Muscle layer of colon (tissue), 2 donors: Measurements from ENCODE around the gene SSBP4.

ENCODE experiments used
- H3K27ac ChIP-seq: one replicate; pipeline ENCODE4 v1.7.0; 2013; ENCODE audit warnings: low read depth, mild to moderate bottlenecking, low read length, moderate library complexity
- H3K27me3 ChIP-seq, 2 donors: one replicate each; pipeline ENCODE4 v1.7.0; 2013; ENCODE audit warnings: low read length in 2 of 2, mild to moderate bottlenecking in 2 of 2; ENCODE audit not compliant: insufficient read depth in 2 of 2, control insufficient read depth in 1 of 2
- H3K36me3 ChIP-seq: one replicate; pipeline ENCODE4 v1.7.0; 2013; ENCODE audit warnings: mild to moderate bottlenecking, low read length; ENCODE audit not compliant: insufficient read depth
- H3K4me1 ChIP-seq: one replicate; pipeline ENCODE4 v1.7.0; 2013; ENCODE audit warnings: mild to moderate bottlenecking, low read length; ENCODE audit not compliant: insufficient read depth
- H3K4me3 ChIP-seq, 2 donors: one replicate each; pipeline ENCODE4 v1.7.0; 2013; ENCODE audit warnings: low read length in 2 of 2, low read depth in 1 of 2, mild to moderate bottlenecking in 1 of 2, moderate library complexity in 1 of 2
- H3K9ac ChIP-seq: one replicate; pipeline ENCODE4 v1.7.0; 2013; ENCODE audit warnings: low read length
- H3K9me3 ChIP-seq: one replicate; pipeline ENCODE4 v1.7.0; 2013; ENCODE audit warnings: mild to moderate bottlenecking, low read length
- donor health status: abdominal sarcoma.
- donor health status: Adenocarcinoma of cecum.

SSBP4 gene

DNA sequence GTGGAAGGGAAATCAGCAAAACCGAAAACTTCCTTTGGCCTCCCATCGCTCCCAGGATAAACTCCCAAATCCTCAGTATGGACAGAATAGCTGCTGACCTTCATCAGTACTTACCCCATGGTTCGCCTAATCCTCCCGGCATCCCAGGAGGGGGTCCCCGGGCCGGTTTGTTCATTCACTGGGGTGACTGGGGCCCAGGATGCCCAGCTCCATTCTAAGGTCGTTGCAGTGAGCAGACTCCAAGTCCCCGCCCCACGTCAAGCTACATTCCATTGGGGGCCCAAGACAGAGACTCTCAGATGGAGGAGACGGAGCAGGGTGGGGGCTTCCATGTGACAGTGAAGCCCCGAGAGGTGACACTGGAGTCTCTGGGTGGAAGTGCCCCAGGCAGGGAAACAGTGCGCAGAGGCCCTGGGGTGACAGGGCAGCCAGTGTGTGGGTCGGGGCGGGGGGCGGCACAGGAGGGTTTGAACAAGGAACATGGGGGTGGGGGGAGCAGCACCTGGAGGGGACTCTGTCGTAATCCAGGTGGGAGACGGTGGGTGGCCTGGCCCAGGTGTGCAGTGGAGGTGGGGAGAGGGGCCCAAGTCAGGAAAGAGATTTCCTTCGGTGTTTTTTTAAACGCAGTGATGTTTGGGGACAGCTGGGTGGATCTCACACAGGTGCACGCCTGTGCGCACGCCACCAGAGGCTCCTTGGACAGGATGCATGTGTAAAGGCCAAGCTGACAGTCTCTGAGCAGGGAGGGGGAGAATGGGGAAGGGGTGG lies 5.1 kb downstream of the SSBP4 start:
- Histone ChIP-seq H3K27me3 (no peaks in the 10 kb centered on the region), H3K27ac (no peak overlapping the region), H3K4me3 (no peak overlapping the region), H3K36me3 (no peaks in the 10 kb centered on the region), H3K9ac (no peak overlapping the region), H3K4me1 (peaks cover 23% of the 10 kb centered on the region), H3K9me3 (no peaks in the 10 kb centered on the region)

DNA sequence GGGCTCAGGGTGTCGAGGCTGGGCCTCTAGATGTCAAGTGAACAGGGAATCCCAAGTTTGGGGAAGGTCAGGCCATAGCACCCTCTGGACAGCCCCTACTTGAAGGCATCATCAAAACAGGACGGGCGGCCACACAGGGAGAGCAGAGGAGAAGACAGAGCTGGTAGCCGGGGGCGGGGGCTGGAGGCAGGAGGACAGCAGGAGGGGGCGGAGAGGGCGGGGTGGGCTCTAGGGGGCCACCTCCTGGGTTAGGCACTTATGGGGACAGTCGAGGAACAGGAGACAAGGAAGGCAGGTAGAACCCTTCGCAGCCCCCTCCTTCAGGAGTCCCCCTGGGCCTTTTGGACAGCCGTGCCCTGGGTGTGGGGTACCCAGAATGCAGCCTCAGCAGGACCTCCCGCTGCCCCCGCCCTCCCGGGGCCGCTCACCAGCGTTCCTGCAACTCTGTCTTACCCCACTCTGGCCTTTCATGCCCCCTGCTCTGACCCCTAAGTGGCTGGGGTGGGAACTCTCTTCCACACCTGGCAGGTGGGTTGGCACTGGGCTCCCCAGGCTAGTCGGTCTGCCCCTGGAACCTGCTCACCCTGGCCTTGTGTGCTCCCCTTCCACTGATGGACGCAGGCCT lies 5.8 kb downstream of the SSBP4 start:
- Histone ChIP-seq H3K27me3 (no peaks in the 10 kb centered on the region), H3K9ac (no peak overlapping the region), H3K27ac (peak overlapping the region; percentile 55), H3K9me3 (no peaks in the 10 kb centered on the region), H3K36me3 (no peaks in the 10 kb centered on the region), H3K4me1 (peaks cover 23% of the 10 kb centered on the region), H3K4me3 (no peak overlapping the region)

DNA sequence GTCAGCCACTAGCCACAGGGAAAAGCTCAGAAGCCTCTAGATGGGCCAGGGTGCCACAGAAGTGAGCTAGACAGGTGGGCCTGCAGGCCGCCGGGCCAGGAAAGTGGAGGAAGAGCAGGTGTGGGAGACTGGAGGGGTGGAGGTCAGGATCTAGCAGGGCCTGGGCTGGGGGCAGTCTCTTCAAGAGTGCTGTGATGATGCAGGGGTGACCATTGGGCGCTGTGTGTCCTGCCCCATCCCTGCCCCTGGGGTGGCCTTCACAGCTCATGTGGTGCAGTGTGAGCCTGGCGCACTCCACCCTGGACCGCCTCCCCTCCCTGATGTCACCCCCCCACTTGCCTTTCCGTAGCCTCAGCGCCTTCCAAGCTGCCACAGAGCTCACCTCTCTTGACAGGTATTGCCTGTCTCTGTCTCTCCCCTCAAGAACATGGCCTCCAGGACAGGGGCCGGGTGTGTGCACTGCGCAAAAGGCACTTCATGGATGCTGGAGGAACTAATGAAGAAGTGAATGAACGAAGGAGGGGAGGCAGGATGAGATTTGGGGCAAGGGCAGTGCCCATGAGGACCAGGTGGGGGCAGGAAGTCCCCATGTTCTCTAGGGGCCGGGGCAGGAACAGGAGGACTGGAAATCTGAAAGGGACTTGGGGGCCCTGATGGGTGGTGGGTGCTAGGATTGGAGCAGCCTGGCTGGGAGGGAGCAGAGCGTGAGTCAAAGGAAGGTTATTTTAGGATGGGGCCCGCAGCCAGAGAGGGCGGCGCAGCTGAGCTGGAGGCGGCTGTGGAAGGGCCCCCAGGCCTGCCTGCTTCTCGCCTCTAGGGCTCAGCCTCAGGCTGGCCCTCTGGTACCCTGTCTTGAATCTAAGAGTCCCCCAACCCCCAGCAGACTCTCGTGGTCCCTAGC lies 6.6 kb downstream of the SSBP4 start:
- Histone ChIP-seq H3K27me3 (no peaks in the 10 kb centered on the region), H3K4me3 (no peak overlapping the region), H3K36me3 (no peaks in the 10 kb centered on the region), H3K4me1 (peaks cover 22% of the 10 kb centered on the region), H3K27ac (peak overlapping the region; percentile 55), H3K9me3 (no peaks in the 10 kb centered on the region), H3K9ac (no peak overlapping the region)

DNA sequence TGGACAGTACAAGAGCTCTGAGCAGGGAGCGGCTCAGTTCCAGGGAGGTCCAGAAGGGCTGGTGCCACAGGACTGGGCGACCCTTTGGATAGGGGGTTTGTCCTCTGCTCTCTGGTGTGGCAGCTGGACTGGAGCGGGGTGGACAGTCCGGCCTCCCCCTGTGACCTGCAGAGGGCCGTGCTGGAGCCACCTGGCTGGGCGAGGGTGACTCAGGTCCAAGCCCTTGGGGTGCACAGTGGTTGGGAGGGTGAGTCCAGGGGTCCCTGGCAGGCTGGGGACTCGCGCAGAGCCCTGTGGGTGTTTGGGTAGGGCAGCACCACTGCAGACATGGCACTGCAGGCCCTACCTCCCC lies 7.2 kb downstream of the SSBP4 start:
- Histone ChIP-seq H3K9me3 (no peaks in the 10 kb centered on the region), H3K9ac (no peak overlapping the region), H3K27me3 (no peaks in the 10 kb centered on the region), H3K27ac (no peak overlapping the region), H3K4me3 (no peak overlapping the region), H3K36me3 (no peaks in the 10 kb centered on the region), H3K4me1 (peaks cover 17% of the 10 kb centered on the region)

DNA sequence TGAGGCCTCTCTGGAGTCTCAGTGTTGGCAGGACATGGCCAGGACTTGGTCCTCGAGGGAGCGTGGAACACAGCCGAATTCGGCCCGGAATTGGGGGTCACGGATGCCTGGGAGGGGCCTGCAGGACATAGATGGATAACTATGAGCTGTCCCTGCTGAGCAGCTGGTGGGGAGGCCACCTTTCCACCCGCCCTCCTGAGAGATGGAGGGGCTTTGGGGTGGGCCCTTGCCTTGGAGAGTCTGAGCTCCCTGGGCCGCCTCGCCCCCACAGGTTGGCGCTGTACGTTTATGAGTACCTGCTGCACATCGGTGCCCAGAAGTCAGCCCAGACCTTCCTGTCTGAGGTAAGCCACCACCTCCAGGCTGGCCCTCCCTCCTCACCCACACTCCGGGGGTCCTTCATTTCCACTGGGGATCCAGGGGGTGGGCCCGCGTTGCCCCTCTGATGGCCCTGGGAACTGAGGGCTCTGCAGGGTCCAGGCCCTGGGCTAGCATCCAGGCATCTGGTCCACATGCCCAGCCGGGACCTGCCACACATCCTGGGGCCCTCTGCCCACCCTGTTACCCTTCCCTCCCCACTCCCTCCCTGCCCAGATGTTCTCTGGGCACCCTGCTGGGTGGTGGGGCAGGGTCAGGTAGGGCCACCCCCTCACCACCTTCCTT lies 8.0 kb downstream of the SSBP4 start:
- Histone ChIP-seq H3K9me3 (no peaks in the 10 kb centered on the region), H3K36me3 (no peaks in the 10 kb centered on the region), H3K9ac (no peak overlapping the region), H3K27ac (no peak overlapping the region), H3K4me3 (no peak overlapping the region), H3K27me3 (no peaks in the 10 kb centered on the region), H3K4me1 (peaks cover 17% of the 10 kb centered on the region)

DNA sequence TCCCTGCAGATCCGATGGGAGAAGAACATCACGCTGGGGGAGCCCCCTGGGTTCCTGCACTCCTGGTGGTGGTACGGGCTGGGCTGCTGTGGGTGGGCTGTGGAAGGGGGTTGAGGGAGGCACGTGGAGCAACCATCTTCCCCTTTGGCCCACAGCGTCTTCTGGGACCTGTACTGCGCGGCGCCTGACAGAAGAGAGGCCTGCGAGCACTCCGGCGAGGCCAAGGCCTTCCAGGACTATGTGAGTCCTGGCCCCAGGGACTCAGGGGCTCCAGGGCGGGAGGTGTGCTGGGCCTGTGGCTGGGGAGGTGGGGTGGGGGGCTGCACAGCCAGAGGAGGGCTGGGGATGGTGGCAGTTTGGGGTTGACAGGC lies 8.5 kb downstream of the SSBP4 start:
- Histone ChIP-seq H3K4me1 (peaks cover 17% of the 10 kb centered on the region), H3K9ac (no peak overlapping the region), H3K4me3 (no peak overlapping the region), H3K27me3 (no peaks in the 10 kb centered on the region), H3K36me3 (no peaks in the 10 kb centered on the region), H3K27ac (no peak overlapping the region), H3K9me3 (no peaks in the 10 kb centered on the region)

DNA sequence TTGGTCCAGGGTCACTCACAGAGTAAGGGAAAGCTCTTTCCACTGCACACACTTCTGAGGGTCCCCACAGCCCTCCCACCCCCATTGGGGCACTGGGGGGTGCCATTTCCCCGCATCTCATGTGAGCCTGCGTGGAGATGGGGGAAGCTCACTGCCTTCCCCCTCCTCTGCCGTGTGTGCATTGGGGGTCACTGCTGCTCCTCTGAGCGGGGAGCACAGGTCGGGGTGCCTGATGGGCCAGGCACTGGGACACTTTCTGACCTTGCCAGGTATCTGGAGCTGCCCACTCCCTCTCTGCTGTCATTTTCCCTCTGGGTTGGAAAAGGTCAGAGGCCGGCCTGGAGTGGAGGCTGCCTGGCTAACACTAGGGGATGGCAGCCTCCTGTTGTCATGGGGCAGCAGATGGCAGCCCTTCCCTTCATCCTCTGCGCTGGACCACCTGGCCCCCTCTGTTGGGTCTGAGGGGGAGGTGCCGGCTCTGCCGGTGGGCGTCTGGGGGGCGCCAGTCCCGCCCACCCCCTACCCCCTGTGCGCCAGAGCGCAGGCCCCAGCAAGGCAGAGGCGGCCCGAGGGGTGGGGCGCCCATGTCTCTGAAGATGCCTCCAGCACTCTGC lies 9.1 kb downstream of the SSBP4 start:
- Histone ChIP-seq H3K4me3 (peak overlapping the region in 1 of 2 donors; percentile 41), H3K36me3 (no peaks in the 10 kb centered on the region), H3K27ac (peak overlapping the region; percentile 66), H3K9me3 (no peaks in the 10 kb centered on the region), H3K9ac (no peak overlapping the region), H3K27me3 (no peaks in the 10 kb centered on the region), H3K4me1 (peaks cover 17% of the 10 kb centered on the region)

DNA sequence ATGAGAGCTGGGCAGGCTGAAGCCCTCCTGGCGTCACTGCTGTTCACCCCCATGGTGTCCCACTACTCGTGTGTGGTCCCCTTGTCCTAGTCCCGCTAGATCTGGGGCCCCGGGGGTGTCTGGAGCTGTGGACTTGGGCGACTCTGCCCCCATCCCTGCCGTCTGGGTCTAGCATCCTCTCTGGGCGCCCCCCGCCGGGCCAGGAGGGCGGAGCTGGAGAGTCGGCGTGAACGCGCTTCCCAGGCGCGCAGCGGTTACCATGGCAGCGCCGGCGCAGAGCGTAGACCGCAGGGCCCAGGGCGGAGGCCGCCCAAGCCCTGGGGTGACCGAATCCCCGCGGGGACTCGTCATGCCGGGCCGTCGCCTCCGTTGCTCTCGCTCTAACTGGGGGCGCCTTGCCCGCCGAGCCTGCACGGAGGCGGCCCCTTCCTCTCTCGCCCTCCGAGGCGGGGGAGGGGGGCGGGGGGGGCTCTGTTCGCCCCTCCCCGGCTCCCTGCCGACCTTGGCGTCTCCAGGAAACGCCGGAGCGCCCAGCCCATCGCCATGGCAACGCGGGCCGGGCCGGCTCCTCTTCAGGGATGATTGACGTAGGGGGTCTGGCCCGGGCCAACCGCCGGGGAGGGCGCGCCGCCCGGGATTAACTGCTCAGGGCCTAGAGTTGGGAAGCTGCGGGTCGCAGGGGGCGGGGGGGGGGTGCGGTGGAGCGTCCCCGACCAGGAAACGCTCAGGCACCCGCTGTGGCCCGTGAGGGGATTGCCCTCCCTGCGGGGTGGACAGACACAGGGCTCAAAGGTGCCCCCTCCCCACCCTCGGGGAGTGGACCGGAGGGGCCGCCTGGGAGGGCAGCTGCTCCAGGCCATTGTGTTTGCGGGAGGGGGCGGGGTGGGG lies 9.8 kb downstream of the SSBP4 start:
- Histone ChIP-seq H3K27me3 (peaks cover 0 to 3% of the 10 kb centered on the region in 2 donors), H3K36me3 (no peaks in the 10 kb centered on the region), H3K4me3 (peak overlapping the region; percentile 23 to 41), H3K9me3 (no peaks in the 10 kb centered on the region), H3K27ac (peak overlapping the region; percentile 66), H3K9ac (no peak overlapping the region), H3K4me1 (peaks cover 19% of the 10 kb centered on the region)

DNA sequence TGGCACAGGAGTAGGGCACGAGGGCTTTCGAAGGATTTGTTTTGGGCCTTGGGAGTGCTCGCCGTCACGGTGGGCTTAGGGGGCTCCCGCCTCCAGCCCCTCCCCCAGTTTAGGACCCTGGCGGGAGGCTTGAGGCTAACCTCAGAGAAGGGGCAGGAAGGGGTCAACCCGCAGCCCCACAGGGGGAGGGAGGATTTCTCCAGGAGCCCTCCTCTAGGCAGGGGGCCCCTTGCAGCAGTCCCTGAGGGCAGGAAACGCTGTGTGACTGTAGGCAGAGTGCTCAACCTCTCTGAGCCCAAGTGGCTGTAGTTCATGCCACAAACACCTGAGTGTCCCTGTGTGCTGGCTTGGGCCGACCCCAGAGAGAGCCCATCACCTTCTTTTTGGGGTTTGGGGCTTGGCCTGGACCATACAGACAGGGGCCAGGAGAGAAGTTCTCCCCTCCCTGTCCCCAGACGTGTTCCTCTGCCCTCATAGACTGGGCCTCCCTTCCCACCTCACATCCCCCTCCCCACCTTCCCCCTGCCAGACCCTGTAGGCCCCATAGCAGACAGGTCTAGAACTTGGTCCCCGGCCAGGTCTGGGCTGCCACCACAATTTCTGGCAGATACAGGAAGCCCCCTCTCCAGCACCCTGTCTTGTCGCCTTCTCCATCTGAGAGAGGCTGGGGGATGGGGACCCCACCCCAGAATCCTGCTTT lies 10.7 kb downstream of the SSBP4 start:
- Histone ChIP-seq H3K36me3 (no peaks in the 10 kb centered on the region), H3K27me3 (peaks cover 0 to 5% of the 10 kb centered on the region in 2 donors), H3K4me3 (no peak overlapping the region), H3K9ac (no peak overlapping the region), H3K4me1 (peaks cover 24% of the 10 kb centered on the region), H3K27ac (peak overlapping the region; percentile 66), H3K9me3 (no peaks in the 10 kb centered on the region)
